GM23338 (cell line): ENCODE results near the gene CLUH. TPM values are rescaled to one million over a fixed set of nuclear protein-coding genes. Genes with fewer than 3 reads are reported as not detected.

Experiments used
- ATAC-seq: fragments of 200-7000 bp; cut with Tn5 transposase; 3 replicates; pipeline ENCODE4 v1.9.1; 2020
- DNase-seq: peaks from one replicate; pipeline ENCODE4 v3.0.0-alpha.2; 2015; ENCODE audit warnings: low spot score
- H2AFZ ChIP-seq: fragments of 200-600 bp; sonication (generic); 2 replicates; pipeline ENCODE4 v1.8.0; 2016; ENCODE audit warnings: antibody characterized with exemption, mild to moderate bottlenecking, moderate library complexity
- H3F3A ChIP-seq: fragments of 200-600 bp; sonication (generic); replicated peaks from 2 replicates; pipeline ENCODE4 v1.8.0; 2017; ENCODE audit warnings: antibody characterized with exemption, mixed run types, low read depth
- H3K27ac ChIP-seq: fragments of 200-600 bp; sonication (generic); 2 replicates; pipeline ENCODE4 v1.6.1; 2016; ENCODE audit warnings: low read depth
- H3K27me3 ChIP-seq: fragments of 200-600 bp; sonication (generic); 2 replicates; pipeline ENCODE4 v1.8.0; 2016; ENCODE audit warnings: mild to moderate bottlenecking, mixed run types, moderate library complexity; ENCODE audit not compliant: insufficient read depth
- H3K36me3 ChIP-seq: fragments of 200-600 bp; sonication (generic); 2 replicates; pipeline ENCODE4 v1.8.0; 2016; ENCODE audit warnings: mild to moderate bottlenecking; ENCODE audit not compliant: insufficient read depth
- H3K4me1 ChIP-seq: fragments of 200-600 bp; sonication (generic); 2 replicates; pipeline ENCODE4 v1.8.0; 2016; ENCODE audit warnings: mild to moderate bottlenecking, moderate library complexity; ENCODE audit not compliant: insufficient read depth
- H3K4me2 ChIP-seq: fragments of 200-600 bp; sonication (generic); 2 replicates; pipeline ENCODE4 v1.7.1; 2017; ENCODE audit warnings: mixed run types
- H3K4me3 ChIP-seq: fragments of 200-600 bp; sonication (generic); 2 replicates; pipeline ENCODE4 v1.6.1; 2016; ENCODE audit warnings: mixed run types
- H3K79me2 ChIP-seq: fragments of 200-600 bp; sonication (generic); replicated peaks from 2 replicates; pipeline ENCODE4 v1.8.0; 2017; ENCODE audit warnings: mild to moderate bottlenecking; ENCODE audit not compliant: insufficient read depth
- H3K9me2 ChIP-seq: fragments of 200-600 bp; sonication (generic); 2 replicates; pipeline ENCODE4 v1.8.0; 2017; ENCODE audit not compliant: insufficient read depth
- H4K20me1 ChIP-seq: fragments of 200-600 bp; sonication (generic); replicated peaks from 2 replicates; pipeline ENCODE4 v1.8.0; 2017; ENCODE audit warnings: mild to moderate bottlenecking; ENCODE audit not compliant: insufficient read depth
- H3K27ac Mint-ChIP-seq: 2 replicates; pipeline ENCODE4 v1.8.0; 2020; ENCODE audit warnings: inconsistent platforms, mild to moderate bottlenecking, moderate library complexity, mixed read lengths
- H3K27me3 Mint-ChIP-seq: 3 replicates; pipeline ENCODE4 v1.8.0; 2022; ENCODE audit warnings: low read depth, mild to moderate bottlenecking, moderate library complexity, mixed read lengths, inconsistent platforms; ENCODE audit not compliant: insufficient read depth, poor library complexity
- H3K36me3 Mint-ChIP-seq: 3 replicates; pipeline ENCODE4 v1.8.0; 2021; ENCODE audit warnings: low read depth, mild to moderate bottlenecking, inconsistent platforms, moderate library complexity, mixed read lengths
- H3K4me1 Mint-ChIP-seq: 3 replicates; pipeline ENCODE4 v1.8.0; 2020; ENCODE audit warnings: mild to moderate bottlenecking, inconsistent platforms, mixed read lengths
- H3K4me3 Mint-ChIP-seq: 3 replicates; pipeline ENCODE4 v1.8.0; 2021; ENCODE audit warnings: moderate library complexity, mild to moderate bottlenecking, inconsistent platforms, mixed read lengths
- H3K9me3 Mint-ChIP-seq: 3 replicates; pipeline ENCODE4 v1.8.0; 2020; ENCODE audit warnings: moderate library complexity, mild to moderate bottlenecking, inconsistent platforms, mixed read lengths
- EZH2phosphoT487 ChIP-seq: fragments of 200-600 bp; sonication (generic); IDR thresholded peaks from one replicate; pipeline ENCODE4 v1.8.1; 2018; ENCODE audit warnings: antibody characterized with exemption; ENCODE audit not compliant: unreplicated experiment
- JUNB ChIP-seq: IDR thresholded peaks from one replicate; pipeline ENCODE4 v1.6.1; 2016; ENCODE audit warnings: antibody characterized with exemption; ENCODE audit not compliant: unreplicated experiment
- NANOG ChIP-seq: IDR thresholded peaks from 2 replicates; pipeline ENCODE4 v1.6.1; 2016; ENCODE audit warnings: antibody characterized with exemption, borderline replicate concordance
- POLR2AphosphoS5 ChIP-seq: IDR thresholded peaks from 2 replicates; pipeline ENCODE4 v1.6.1; 2016; ENCODE audit warnings: antibody characterized with exemption, low read depth
- REST ChIP-seq: IDR thresholded peaks from one replicate; pipeline ENCODE4 v1.6.1; 2018; ENCODE audit warnings: antibody characterized with exemption; ENCODE audit not compliant: unreplicated experiment
- STAT1 ChIP-seq: IDR thresholded peaks from one replicate; pipeline ENCODE4 v1.6.1; 2016; ENCODE audit warnings: antibody characterized with exemption; ENCODE audit not compliant: unreplicated experiment
- ZNF114 ChIP-seq: fragments of 250-450 bp; sonication (Bioruptor Pico); IDR thresholded peaks from 2 replicates; pipeline ENCODE4 v1.5.0; 2020; ENCODE audit warnings: mild to moderate bottlenecking, moderate library complexity
- ZNF331 ChIP-seq: fragments of 250-450 bp; sonication (Bioruptor Pico); IDR thresholded peaks from 2 replicates; pipeline ENCODE4 v1.5.0; 2020; ENCODE audit warnings: low read depth, mild to moderate bottlenecking, moderate library complexity
- polyA plus RNA-seq: library from polyadenylated mRNA; unstranded; fragments of >200 nt; fragmentation: Nextera tagmentation; extraction: Ambion mirVana; gene quantifications from 2 replicates; pipeline ENCODE4 v1.2.1, GENCODE V29; 2016
- total RNA-seq: library from RNA; depleted of rRNA; stranded (reverse); fragments of >200 nt; shearing (Covaris generic); gene quantifications from 2 replicates; pipeline ENCODE4 v1.2.3, GENCODE V29; 2014
- TF ChIP-seq, protein P1 (sequence below): fragments of 250-450 bp; sonication (Bioruptor Pico); IDR thresholded peaks from 2 replicates; pipeline ENCODE4 v1.5.0; 2020; ENCODE audit warnings: mild to moderate bottlenecking, moderate library complexity

Gene CLUH
- total and polyA plus RNA-seq, 2 experiments from 2014 or later: 23.5 to 90.0 TPM

DNA sequence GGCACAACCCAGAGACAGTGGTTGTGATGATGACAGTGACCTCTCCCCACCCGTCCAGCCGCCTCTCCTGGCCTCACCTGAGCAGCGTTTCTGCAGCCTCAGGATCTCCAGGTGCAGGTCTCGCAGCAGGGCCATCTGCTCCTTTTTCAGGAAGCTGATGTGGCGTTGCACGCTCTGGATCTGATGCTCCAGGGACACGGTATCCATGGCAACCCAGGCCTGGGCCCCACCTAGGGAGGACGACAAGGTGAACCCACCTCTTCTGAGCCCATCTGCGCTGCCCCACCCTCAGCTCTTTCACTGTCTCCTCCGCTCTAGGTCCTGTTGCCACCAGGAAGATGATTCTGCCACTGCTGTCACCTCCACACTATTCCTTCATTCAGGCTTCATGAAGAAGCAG lies 23.4 kb upstream of the CLUH start:
- Mint-ChIP-seq H3K9me3 (no peaks in the 10 kb centered on the region; the same call in 2 of the 3 replicates), H3K4me3 (no peak overlapping the region)
- no peaks in the 10 kb centered on the region for H3K4me1 ChIP-seq

More for the DNA sequence above, 23.4 kb upstream of the CLUH start:
- no peaks in the 10 kb centered on the region for H3F3A ChIP-seq
- no peak overlapping the region for H3K4me3 ChIP-seq
- no peak for DNase-seq
- H3K27me3 ChIP-seq: no peaks in the 10 kb centered on the region
- H3K79me2 ChIP-seq: no peaks in the 10 kb centered on the region
- no peak for ATAC-seq
- Mint-ChIP-seq H3K27ac (no peak overlapping the region), H3K36me3 (peaks cover 9% of the 10 kb centered on the region), H3K4me1 (no peaks in the 10 kb centered on the region; the same call in 2 of the 3 replicates), H3K27me3 (no peaks in the 10 kb centered on the region)
- no peak overlapping the region for H2AFZ ChIP-seq
- no peak for TF ChIP-seq ZNF114
- TF ChIP-seq NANOG: no peak
- no peak for TF ChIP-seq REST
- no peak for TF ChIP-seq ZNF331 (CRISPR knock-in tag)
- no peak for TF ChIP-seq POLR2AphosphoS5
- TF ChIP-seq STAT1: no peak
- TF ChIP-seq JUNB: no peak
- no peak for TF ChIP-seq EZH2phosphoT487
- TF ChIP-seq, protein P1, sequence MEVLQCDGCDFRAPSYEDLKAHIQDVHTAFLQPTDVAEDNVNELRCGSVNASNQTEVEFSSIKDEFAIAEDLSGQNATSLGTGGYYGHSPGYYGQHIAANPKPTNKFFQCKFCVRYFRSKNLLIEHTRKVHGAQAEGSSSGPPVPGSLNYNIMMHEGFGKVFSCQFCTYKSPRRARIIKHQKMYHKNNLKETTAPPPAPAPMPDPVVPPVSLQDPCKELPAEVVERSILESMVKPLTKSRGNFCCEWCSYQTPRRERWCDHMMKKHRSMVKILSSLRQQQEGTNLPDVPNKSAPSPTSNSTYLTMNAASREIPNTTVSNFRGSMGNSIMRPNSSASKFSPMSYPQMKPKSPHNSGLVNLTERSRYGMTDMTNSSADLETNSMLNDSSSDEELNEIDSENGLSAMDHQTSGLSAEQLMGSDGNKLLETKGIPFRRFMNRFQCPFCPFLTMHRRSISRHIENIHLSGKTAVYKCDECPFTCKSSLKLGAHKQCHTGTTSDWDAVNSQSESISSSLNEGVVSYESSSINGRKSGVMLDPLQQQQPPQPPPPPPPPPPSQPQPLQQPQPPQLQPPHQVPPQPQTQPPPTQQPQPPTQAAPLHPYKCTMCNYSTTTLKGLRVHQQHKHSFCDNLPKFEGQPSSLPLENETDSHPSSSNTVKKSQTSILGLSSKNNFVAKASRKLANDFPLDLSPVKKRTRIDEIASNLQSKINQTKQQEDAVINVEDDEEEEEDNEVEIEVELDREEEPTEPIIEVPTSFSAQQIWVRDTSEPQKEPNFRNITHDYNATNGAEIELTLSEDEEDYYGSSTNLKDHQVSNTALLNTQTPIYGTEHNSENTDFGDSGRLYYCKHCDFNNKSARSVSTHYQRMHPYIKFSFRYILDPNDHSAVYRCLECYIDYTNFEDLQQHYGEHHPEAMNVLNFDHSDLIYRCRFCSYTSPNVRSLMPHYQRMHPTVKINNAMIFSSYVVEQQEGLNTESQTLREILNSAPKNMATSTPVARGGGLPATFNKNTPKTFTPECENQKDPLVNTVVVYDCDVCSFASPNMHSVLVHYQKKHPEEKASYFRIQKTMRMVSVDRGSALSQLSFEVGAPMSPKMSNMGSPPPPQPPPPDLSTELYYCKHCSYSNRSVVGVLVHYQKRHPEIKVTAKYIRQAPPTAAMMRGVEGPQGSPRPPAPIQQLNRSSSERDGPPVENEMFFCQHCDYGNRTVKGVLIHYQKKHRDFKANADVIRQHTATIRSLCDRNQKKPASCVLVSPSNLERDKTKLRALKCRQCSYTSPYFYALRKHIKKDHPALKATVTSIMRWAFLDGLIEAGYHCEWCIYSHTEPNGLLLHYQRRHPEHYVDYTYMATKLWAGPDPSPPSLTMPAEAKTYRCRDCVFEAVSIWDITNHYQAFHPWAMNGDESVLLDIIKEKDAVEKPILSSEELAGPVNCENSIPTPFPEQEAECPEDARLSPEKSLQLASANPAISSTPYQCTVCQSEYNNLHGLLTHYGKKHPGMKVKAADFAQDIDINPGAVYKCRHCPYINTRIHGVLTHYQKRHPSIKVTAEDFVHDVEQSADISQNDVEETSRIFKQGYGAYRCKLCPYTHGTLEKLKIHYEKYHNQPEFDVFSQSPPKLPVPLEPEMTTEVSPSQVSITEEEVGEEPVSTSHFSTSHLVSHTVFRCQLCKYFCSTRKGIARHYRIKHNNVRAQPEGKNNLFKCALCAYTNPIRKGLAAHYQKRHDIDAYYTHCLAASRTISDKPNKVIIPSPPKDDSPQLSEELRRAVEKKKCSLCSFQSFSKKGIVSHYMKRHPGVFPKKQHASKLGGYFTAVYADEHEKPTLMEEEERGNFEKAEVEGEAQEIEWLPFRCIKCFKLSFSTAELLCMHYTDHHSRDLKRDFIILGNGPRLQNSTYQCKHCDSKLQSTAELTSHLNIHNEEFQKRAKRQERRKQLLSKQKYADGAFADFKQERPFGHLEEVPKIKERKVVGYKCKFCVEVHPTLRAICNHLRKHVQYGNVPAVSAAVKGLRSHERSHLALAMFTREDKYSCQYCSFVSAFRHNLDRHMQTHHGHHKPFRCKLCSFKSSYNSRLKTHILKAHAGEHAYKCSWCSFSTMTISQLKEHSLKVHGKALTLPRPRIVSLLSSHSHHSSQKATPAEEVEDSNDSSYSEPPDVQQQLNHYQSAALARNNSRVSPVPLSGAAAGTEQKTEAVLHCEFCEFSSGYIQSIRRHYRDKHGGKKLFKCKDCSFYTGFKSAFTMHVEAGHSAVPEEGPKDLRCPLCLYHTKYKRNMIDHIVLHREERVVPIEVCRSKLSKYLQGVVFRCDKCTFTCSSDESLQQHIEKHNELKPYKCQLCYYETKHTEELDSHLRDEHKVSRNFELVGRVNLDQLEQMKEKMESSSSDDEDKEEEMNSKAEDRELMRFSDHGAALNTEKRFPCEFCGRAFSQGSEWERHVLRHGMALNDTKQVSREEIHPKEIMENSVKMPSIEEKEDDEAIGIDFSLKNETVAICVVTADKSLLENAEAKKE: no peak
- H3K36me3 ChIP-seq: no peaks in the 10 kb centered on the region
- no peaks in the 10 kb centered on the region; the same call in 1 of the 2 replicates for H4K20me1 ChIP-seq
- no peak overlapping the region for H3K4me2 ChIP-seq
- H3K27ac ChIP-seq: no peak overlapping the region
- H3K9me2 ChIP-seq: no peaks in the 10 kb centered on the region
